Ammon's horn (tissue), 1 donor: Measurements from ENCODE around the gene FAM120B.
"Not testable (repeated sequence)": the region's sequence is repeated elsewhere in the genome, so short reads cannot be mapped to it uniquely, and the experiment has no call there.

Experiments
- DNase-seq: peaks from one replicate; pipeline ENCODE4 v3.0.0-alpha.2; 2016; ENCODE audit warnings: low spot score

The FAM120B gene, protein sequence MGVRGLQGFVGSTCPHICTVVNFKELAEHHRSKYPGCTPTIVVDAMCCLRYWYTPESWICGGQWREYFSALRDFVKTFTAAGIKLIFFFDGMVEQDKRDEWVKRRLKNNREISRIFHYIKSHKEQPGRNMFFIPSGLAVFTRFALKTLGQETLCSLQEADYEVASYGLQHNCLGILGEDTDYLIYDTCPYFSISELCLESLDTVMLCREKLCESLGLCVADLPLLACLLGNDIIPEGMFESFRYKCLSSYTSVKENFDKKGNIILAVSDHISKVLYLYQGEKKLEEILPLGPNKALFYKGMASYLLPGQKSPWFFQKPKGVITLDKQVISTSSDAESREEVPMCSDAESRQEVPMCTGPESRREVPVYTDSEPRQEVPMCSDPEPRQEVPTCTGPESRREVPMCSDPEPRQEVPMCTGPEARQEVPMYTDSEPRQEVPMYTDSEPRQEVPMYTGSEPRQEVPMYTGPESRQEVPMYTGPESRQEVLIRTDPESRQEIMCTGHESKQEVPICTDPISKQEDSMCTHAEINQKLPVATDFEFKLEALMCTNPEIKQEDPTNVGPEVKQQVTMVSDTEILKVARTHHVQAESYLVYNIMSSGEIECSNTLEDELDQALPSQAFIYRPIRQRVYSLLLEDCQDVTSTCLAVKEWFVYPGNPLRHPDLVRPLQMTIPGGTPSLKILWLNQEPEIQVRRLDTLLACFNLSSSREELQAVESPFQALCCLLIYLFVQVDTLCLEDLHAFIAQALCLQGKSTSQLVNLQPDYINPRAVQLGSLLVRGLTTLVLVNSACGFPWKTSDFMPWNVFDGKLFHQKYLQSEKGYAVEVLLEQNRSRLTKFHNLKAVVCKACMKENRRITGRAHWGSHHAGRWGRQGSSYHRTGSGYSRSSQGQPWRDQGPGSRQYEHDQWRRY

DNA sequence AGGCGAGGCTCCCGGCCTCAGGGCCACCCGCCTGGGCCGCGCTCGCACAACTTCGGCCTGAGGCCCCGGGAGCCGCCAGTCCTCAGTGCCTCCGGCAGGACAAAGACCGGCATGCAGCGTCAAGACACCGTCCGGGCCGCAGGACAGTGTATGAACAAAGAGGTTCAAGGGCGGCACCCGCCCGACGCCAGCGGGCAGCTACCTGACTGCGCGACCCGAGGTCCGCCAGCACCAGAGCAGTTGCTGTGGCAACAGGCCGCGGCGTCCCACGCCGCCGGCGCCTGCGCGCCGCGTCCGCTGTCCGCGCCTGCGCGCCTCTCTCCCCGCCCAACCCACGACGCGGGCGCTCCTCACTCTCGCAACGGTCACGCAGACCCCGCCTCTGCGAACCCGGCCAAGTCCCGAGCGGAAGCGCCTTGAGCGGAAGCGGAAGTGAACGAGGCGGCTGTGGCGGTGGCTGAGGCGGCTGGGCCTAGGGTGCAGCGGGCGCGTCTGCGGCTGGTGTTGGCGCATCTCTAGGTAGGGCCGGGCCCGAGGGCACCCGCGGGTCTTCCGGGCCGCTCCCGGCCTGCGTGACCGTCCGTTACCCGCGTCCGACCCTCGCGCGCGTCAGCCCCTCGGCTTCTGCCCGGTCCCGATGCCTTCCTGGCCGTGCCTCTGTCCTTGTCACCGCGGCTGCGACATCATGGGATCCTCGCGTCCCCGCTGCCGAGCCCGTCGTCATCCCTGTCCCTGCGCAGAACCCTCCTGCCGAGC lies at the start of gene FAM120B:
TSS of gene FAM120B (plus strand) at position 435 of the 756 bp plus-strand sequence. CDS start 10,633 bp downstream, outside the sequence.
- DNase-seq, result peak; percentile 97

DNA sequence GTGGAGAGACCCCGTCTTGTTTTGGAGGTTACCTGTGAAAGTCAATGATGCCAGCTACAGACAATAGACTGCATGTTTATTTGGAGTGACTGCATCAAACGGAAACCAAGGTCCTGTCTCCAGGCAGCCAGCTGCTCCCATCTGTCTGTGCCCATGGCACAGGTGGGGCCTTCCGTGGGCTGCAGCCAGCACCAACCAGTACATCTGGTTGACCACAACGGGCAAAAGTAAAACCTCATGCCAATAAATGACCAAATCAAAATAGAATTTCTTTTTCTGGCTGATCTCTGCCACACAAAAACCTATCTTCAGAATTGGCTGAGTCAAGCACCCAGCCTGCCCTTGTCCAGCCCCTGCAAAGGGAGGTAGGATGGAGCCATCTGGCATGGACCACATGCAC lies 49.2 kb upstream of the FAM120B start:
- DNase-seq, result no peak

DNA sequence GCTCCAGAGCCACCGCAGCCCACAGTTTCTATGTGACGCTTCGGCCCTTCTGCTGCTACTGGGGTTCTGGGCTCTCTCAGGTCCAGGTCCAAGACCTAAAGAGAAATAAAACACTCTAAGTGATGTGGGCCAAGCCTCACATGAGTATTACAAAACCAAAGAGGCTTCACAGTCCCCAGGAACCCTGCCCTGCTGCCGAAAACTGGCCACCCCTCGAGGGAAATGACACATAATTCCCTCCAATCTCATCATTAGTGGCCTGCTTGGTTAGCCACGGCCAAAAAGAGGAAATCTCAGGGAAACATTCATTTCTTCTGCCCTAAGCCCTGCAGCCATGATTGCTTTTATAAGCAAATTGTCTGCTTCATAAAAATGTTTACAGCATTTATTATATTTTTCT lies 48.2 kb upstream of the FAM120B start:
- no peak for DNase-seq

DNA sequence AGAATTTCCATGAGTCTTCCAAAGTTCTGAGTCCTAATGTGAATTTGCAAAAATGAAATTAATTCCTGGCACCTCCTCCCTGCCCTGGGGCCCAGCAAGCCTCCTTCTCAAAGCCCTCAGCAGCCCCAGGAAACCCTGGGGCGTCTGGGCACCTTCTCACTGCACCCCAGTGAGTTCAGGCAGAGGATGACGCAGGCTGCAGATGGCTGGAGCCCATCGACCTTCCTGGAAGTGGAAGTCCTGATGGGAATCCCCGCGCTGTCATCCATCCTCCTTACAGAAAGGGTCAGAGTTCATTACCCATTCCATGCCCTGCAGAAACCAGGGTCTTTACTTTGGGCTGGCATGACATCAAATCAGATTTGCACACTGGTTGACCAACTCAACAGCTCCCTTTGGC lies 47.3 kb upstream of the FAM120B start:
- no peak for DNase-seq

DNA sequence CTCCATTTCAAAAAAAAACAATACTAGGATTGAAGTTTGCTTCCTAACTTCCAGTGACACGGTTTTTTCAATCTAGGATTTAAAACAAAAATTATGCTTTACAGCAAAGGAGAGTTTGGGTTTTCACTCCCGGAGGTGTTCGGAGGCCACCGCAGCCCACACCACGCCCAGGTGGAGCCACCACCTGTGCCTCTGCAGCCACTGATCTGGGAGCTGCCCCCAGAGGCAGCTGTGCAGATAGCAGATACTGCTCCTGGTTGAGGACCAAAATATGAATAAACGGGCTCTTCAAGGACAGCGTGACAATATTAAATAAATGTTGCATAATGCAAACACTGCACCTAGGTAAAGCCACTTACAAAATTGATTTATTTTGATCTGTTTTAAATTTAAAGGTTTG lies 45.9 kb upstream of the FAM120B start:
- DNase-seq, result no peak

DNA sequence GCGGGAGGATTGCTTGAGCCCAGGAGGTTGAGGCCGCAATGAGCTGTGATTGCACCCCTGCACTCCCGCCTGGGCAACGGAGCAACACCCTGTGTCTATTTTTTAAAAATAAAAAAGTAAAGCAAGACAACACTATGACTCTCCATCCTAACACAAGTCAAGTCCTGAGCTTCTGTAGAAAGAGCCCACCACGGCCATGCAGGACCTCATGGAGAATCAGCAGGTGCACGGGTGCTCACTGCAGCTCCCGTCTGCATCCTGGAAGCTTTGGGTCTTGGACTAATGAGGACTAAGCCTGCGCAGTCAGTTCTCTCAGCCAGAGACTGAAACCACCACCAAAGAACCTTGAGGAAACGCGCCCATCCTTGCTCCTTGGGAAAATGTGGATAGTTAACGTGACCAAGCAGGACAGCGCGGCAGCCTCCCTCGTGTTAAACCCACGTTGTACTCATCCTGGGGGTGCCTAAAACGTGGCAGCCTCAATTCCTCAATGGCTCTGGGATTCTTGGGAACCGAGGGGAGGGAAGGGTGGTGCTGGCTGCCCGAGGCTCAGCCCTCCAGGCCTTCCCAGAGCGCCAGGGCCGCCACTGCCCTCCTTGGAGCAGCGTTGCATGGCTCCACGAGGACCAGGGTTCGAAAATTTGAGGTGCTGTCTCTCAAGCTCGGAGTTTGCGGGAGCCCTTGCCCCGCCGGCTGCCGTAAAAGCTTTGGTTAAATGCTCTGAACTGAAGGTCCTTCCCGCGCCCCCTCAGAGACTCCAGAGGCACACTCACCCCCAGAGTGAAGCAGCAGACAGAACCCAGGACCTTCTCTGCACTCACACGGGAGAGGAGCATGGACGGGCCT lies 44.7 kb upstream of the FAM120B start:
- no peak for DNase-seq

DNA sequence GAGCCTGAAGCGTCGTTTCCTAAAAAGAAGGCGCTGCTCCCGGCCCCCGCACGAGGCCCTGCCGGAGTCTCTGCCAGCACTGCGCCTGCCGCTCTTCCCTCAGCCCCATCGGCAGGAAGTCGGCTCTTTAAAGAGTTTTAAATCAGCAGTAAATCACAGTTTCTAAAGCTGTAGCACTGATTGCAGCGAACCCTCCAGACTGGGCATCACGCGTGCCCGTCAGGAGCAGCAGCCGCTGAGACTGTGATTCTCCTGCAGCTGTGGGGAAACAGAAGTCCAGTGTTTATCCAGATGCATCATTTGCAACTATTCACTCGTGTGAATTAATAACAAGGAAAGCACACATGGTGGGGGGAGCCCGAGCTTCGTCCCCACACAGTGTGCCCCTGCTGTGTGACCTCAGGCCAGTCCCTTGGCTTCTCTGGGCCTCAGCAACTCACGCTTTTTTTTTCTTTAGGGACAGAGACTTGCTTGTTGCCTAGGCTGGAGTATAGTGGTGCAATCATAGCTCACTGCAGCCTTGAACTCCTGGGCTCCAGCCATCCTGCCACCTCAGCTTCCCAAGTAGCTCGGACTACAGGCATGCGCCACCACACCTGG lies 44.0 kb upstream of the FAM120B start:
- peak; percentile 82 for DNase-seq

DNA sequence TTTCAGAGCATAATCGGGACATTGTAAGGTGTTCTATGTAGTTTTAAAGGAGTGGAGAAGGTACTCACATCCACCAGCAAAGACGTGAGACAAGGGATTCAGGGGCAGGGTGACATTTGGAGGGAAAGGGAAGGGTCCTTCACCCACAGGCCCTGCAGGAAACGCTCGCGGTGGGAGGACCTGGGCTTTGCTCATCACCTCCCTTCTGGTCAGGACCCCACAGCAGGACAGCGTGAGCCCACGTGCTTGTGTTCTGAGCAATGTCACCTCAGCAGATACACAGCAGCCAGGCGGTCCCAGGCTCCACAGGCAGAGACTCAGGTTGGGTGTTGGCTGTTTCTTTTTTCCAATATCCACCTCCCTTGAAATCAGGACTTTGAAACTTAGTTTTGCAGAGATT lies 43.1 kb upstream of the FAM120B start:
- no peak for DNase-seq

DNA sequence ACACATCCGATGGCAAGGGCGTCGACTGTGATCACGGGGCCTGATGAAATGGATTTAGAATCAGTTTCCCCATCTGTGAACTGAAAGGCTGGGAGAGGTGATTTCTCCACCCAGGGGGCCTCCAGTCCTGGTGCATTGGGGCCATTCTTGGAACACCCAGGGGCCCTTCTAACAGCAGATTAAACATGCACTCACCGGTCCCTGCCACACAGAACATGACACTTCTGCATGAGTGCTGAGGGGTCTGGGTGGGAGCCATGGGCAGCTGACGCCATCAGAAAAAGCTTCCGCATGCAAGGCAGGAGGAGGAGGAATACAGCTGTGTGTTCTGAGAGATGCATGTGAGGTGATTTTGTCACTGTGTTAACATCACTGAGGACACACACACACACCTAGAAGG lies 42.5 kb upstream of the FAM120B start:
- no peak for DNase-seq

DNA sequence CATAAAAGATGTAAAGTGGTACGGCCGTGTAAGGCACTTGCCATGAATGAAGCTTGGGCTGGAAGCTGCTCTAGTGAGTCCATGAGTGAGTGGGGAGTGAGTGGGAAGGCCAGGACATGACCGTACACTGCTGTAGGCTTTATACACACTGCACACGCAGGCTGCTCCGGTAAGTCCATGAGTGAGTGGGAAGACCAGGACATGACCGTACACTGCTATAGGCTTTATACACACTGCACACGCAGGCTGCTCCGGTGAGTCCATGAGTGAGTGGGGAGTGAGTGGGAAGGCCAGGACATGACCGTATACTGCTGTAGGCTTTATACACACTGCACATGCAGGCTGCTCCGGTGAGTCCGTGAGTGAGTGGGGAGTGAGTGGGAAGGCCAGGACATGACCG lies 41.9 kb upstream of the FAM120B start:
- DNase-seq, result not testable (repeated sequence)

DNA sequence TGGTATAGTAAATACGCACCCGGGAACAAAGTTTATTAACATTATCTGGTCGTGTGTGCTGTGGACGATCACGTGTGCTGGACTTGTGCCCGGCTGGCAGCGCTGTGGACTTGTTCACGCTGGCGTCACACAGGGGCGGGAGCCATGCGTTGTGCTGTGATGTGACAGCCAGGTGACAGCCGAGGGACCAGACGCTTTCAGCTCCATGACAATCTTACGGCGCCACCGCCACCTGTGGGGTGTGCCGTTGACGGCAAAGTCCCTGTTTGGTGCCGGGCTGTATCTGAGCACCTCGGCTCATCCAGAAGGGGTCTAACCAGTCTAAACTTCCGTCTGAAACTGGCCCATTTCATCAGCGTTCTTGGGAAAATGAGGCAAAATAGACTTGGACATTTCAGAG lies 40.9 kb upstream of the FAM120B start:
- DNase-seq, result peak; percentile 91

DNA sequence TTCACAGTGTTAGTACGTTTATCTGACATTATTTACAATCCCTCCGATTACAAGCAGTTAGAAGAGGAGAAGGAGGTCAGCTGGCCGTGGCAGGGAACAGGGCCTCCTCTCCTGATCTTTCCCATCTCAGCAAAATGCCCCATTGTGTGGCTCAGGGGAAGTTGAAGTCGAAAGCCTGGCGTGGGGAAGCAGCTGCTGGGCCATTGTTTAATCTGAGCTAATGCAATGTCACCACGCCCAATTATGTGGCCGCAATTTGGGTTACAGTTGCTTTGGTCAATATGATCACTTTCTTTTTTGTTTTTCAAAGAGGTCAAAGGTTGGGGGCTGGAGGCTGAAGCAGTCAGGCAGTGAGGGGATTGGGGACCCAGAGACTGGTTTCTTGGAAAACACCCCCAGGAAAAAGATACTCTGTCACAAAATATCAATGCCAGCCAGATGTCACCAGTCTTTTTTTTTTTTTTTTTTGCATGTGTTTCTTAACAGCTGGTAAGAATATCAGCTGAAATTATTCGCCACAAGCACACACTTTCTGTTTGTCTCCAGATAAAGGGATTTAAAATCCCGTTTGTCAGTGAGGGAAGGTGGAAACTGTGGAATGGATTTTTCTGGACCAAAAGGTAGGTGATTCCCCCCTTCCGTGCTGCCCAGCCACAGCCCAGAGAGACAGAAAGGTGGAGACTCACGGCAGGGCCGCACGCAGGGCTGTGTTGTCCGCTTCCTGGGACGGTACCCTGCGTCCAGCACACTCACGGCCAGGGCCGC lies 40.3 kb upstream of the FAM120B start:
- peak; percentile 84 for DNase-seq

DNA sequence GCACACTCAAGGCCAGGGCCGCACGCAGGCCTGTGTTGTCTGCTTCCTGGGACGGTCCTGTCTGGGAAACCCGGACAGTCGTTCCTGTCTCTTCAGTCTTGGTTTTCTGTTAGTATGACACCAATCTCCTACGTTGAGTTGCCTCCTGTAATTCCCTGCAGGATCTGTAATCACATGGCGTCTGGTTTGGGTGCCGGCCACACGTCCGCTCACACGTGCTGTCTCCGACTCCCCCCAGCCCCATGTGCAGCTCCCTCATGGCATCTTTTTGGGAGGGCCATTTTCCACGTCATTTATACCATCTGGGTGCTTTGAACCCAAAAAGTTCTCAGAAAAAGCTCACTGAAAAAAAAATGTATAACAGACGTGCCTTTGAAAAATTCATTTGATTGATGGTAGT lies 38.9 kb upstream of the FAM120B start:
- no peak for DNase-seq

DNA sequence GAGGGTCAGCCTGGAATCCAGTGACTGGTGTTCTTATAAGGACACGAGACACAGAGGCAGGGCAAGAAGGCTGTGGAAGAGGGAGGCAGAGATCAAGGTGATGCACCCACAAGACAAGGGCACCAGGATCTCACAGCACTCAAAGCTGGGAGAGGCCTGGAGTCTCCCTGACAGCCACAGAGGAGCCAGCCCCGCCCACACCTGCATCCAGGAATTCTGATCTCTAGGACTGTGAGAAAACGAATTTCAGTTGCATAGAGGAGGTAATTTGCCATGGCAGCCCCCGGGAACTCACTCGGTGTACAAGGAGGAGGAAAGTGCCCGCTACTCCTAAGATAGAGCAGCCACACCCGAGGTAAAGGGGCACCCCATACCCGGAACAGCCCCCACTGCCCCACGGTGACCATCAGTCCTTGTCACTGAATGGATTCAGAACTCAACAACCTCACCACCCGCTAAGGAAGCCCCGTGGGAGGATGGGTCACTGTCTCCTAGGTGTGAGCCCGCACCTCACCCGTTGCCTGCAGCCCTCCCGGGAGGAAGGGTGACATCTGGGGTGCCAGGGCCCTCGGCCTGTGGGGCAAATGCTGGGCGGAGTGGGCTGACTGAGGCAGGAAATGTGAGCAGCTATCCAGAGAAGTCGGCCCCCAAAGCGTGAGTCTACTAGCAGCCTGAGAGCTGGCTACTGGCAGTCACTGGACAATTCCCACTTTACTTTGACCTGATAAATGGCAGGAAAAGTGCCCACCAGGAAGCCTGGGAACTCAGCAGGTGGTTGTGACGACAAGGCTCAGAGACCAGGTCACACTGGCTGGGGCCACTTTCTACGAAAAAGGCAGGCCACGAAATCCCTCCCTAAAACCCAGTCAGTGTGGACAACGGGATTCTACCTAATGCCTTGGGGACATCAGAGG lies 38.1 kb upstream of the FAM120B start:
- no peak for DNase-seq

DNA sequence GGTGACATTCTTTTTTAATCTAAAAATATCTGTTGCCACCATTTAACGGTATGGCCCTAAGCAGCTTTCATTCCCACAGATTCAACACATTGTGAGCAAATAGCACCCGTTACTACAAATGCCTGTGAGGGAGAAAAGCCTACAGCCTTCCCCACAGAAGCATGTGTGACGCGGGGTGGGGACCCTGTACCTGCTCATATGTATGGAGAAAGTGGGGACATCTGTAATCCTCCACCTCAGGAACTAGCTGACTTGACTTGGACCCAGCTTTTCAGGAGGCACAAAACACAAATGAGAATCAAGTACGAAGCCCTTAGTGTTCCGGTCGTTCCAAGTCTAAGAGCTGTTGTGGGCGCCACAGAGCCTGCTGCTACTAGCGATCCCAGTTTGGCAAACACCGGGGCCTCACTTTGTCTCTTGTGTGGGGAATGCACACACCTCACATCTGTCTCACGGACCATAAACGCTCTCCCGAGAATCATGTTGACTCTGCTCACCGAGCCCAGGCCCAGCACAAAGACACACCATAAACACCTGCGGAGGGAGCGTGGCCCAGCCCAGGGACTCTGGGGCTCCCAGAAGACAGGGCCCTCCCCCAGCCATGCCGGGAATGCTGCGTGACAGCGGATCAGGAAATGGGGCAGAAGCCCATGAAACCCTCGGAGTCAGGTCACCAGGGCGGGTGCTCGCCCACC lies 37.3 kb upstream of the FAM120B start:
- no peak for DNase-seq

DNA sequence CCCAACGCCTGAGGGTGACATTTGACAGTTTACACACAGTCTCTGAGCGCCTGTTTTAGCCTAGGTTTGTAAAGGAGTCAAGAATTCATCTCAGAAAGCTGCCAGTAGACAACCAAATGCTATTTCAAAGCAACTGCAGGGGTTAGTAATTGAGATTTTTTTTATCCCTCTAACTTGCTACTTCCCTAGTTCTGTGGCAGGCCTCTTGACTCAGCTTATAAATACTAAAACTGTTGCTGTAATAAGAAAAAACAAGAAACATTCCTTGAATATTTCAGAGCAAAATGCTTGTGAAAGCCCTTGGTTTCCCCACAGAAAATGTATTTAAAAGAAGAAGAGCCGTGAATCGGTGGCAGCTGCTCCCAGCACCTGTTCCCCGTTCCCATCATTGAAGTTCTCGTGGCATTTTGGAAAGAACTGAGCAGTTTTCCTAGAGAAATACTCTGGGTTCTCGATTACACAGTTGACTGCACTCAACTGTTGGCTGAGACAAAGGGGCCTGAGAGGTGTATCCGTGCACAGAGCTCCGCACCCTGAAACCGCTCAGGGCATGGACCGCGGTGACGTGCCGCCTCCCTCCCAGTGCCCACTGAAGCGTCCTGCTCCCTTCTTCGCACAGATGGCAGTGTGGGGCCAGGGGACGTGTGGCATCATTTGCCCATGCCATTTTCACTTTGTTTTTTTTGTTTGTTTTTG lies 36.6 kb upstream of the FAM120B start:
- no peak for DNase-seq

DNA sequence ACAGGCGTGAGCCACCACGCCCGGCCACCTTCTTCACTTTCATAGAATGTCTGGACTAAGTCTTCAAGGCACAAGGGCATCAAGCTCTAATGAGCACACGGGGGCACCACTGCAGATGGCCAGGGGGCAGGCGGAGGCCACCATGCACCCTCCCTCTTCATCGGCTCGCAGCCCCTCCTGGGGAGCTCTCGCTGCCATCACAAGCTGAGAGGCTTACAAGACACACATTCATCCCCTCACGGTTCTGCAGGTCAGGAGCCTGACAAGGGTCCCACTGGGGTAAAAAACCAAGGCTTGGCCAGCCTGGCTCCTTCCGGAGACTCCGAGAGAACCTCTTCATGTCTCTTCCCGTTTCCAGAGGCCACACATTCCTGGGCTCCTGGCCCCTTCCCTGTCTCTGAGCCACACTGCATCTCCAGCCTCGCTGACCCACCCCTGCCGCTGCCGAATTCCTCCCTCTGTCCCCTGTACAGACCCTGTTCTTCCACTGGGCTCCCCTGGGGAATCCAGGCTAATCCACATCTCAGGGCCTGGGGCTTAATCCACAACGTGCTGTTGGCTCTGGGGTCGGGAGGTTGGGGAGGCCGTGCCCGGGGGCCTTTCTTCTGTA lies 35.5 kb upstream of the FAM120B start:
- DNase-seq, result no peak
